ENCODE results near the gene DUS4L.

DNA sequence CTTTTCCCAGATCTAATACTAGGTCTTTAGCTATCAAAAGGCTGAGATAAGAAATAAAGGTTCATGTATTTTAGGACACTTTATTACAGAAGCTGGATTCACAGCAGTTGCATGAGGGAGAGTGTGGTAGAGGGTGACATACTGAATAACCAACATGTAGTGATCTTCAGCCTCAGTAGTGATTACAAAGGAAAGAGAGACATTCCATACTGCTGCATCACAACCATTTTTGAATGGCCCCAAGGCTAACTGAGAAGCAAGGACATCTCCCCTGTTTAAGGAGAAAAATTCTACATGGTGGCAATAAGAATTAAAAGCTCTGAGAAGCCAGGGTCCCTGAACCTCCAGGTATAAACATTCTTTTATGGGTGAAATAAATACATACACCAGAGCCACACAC is 35.3 kb upstream of the DUS4L start:
- TF ChIP-seq EP300 (IDR thresholded peaks at IDR 0.05): no peak
- TF ChIP-seq, protein P1, sequence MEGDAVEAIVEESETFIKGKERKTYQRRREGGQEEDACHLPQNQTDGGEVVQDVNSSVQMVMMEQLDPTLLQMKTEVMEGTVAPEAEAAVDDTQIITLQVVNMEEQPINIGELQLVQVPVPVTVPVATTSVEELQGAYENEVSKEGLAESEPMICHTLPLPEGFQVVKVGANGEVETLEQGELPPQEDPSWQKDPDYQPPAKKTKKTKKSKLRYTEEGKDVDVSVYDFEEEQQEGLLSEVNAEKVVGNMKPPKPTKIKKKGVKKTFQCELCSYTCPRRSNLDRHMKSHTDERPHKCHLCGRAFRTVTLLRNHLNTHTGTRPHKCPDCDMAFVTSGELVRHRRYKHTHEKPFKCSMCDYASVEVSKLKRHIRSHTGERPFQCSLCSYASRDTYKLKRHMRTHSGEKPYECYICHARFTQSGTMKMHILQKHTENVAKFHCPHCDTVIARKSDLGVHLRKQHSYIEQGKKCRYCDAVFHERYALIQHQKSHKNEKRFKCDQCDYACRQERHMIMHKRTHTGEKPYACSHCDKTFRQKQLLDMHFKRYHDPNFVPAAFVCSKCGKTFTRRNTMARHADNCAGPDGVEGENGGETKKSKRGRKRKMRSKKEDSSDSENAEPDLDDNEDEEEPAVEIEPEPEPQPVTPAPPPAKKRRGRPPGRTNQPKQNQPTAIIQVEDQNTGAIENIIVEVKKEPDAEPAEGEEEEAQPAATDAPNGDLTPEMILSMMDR (IDR thresholded peaks at IDR 0.05): no peak

Measured in tibial nerve (tissue), 4 donors.